Embryonic facial prominence (tissue), 1 donor: Measurements from ENCODE around the gene PSMD8.
"Not testable (repeated sequence)": the region's sequence is repeated elsewhere in the genome, so short reads cannot be mapped to it uniquely, and the experiment has no call there.

Experiments
- DNase-seq: peaks from one replicate; pipeline ENCODE4 v3.0.0-alpha.2; 2016; ENCODE audit errors: extremely low spot score

Gene PSMD8

GRCh38 chr19:38374332-38375097, at the start of gene PSMD8:
Gene PSMD8 (plus strand): TSS chr19:38374571. CDS start chr19:38374602, 31 bp downstream.
- peak; percentile 96 for DNase-seq

GRCh38 chr19:38326591-38326990, 47.8 kb upstream of the PSMD8 start:
- DNase-seq: no peak

- DNase-seq: no peak
Measured at GRCh38 chr19:38329651-38330050, 44.7 kb upstream of the PSMD8 start.

- DNase-seq: no peak
Measured at GRCh38 chr19:38331728-38332127, 42.6 kb upstream of the PSMD8 start.

- no peak for DNase-seq
Measured at GRCh38 chr19:38333245-38333644, 41.1 kb upstream of the PSMD8 start.

GRCh38 chr19:38335949-38336637, 38.3 kb upstream of the PSMD8 start:
- peak; percentile 91 for DNase-seq

- peak; percentile 82 for DNase-seq
Measured at GRCh38 chr19:38336638-38337359, 37.6 kb upstream of the PSMD8 start.

- no peak for DNase-seq
Measured at GRCh38 chr19:38337360-38337653, 37.1 kb upstream of the PSMD8 start.

- DNase-seq: not testable (repeated sequence)
Measured at GRCh38 chr19:38339011-38339410, 35.4 kb upstream of the PSMD8 start.

- no peak for DNase-seq
Measured at GRCh38 chr19:38340927-38341326, 33.4 kb upstream of the PSMD8 start.

GRCh38 chr19:38346837-38347236, 27.5 kb upstream of the PSMD8 start:
- no peak for DNase-seq

- DNase-seq: no peak
Measured at GRCh38 chr19:38350883-38351282, 23.5 kb upstream of the PSMD8 start.

- no peak for DNase-seq
Measured at GRCh38 chr19:38351865-38352395, 22.4 kb upstream of the PSMD8 start.

GRCh38 chr19:38352611-38353010, 21.8 kb upstream of the PSMD8 start:
- DNase-seq: no peak

- no peak for DNase-seq
Measured at GRCh38 chr19:38355728-38356725, 18.3 kb upstream of the PSMD8 start.

- no peak for DNase-seq
Measured at GRCh38 chr19:38358071-38358470, 16.3 kb upstream of the PSMD8 start.

- DNase-seq: no peak
Measured at GRCh38 chr19:38359242-38360021, 14.9 kb upstream of the PSMD8 start.

GRCh38 chr19:38360351-38360750, 14.0 kb upstream of the PSMD8 start:
- DNase-seq: no peak

GRCh38 chr19:38360839-38361631, 13.3 kb upstream of the PSMD8 start:
- no peak for DNase-seq

GRCh38 chr19:38361633-38362075, 12.7 kb upstream of the PSMD8 start:
- peak; percentile 17 for DNase-seq
